ENCODE measurements around the gene STXBP5L. TPM values are rescaled to one million over a fixed set of nuclear protein-coding genes. Genes with fewer than 3 reads are reported as not detected.
"Not testable (repeated sequence)": the region's sequence is repeated elsewhere in the genome, so short reads cannot be mapped to it uniquely, and the experiment has no call there.

Gene STXBP5L
- polyA plus RNA-seq, 3 donors = not detected

GRCh38 chr3:121228971-121229370 is 321.0 kb downstream of the STXBP5L start:
- Mint-ChIP-seq H3K27ac (no peak overlapping the region), H3K4me3 (no peak overlapping the region), H3K4me1 (no peaks in the 10 kb centered on the region), H3K9me3 (peaks cover 0 to 3% (median 0%) of the 10 kb centered on the region in 7 donors), H3K27me3 (ENCODE audit: low read depth in 3 of 3) (peaks cover 0 to 3% (median 0%) of the 10 kb centered on the region in 3 donors), H3K36me3 (no peaks in the 10 kb centered on the region)
- no peak overlapping the region for H3K27ac ChIP-seq (ENCODE audit: low read depth in 1 of 2, low read length in 2 of 2)
- no peaks in the 10 kb centered on the region for H3K4me1 ChIP-seq (ENCODE audit: control insufficient read depth in 1 of 2, insufficient read depth in 2 of 2, low read length in 2 of 2)
- 0% methylated on average over 1 of the region's 1 CpG for WGBS (ENCODE audit: insufficient coverage)
- no peaks in the 10 kb centered on the region for H3K9me3 ChIP-seq (replicated peaks in 1 of 2; ENCODE audit: control insufficient read depth in 1 of 2, insufficient read depth in 1 of 2, low read length in 2 of 2)
- no peaks in the 10 kb centered on the region for H4K20me1 ChIP-seq (ENCODE audit: insufficient read depth, low read length)
- H3K36me3 ChIP-seq (replicated peaks in 1 of 2; ENCODE audit: control insufficient read depth in 1 of 2, insufficient read depth in 2 of 2, low read length in 2 of 2) = no peaks in the 10 kb centered on the region
- H3K79me2 ChIP-seq (ENCODE audit: insufficient read depth, low read length) = no peaks in the 10 kb centered on the region
- no peaks in the 10 kb centered on the region for H3K27me3 ChIP-seq (ENCODE audit: control insufficient read depth in 2 of 2, insufficient read depth in 2 of 2, low read length in 2 of 2)
- no peak overlapping the region for H3K4me3 ChIP-seq (replicated peaks in 1 of 3; ENCODE audit: low read depth in 2 of 3, low read length in 3 of 3)
- no peak for DNase-seq
- intact Hi-C loops (cut with micrococcal nuclease) = no loop called here
- no peak overlapping the region for H2AFZ ChIP-seq (ENCODE audit: insufficient read depth, low read depth, low read length, poor library complexity, severe bottlenecking)
- no peak for TF ChIP-seq CTCF (IDR thresholded peaks at IDR 0.05)
- H3K9ac ChIP-seq (ENCODE audit: insufficient read depth, low read length, poor library complexity, severe bottlenecking) = no peak overlapping the region
- H3K4me2 ChIP-seq (replicated peaks; ENCODE audit: extremely low read depth, low read length, poor library complexity, severe bottlenecking) = no peak overlapping the region

GRCh38 chr3:121230194-121230593 is 322.2 kb downstream of the STXBP5L start:
- WGBS (ENCODE audit: insufficient coverage) = no CpG with 5 or more reads among the region's 1 CpG
- H3K9me3 Mint-ChIP-seq; DNase-seq; H3K27ac Mint-ChIP-seq; H3K79me2 ChIP-seq (ENCODE audit: insufficient read depth, low read length); H2AFZ ChIP-seq (ENCODE audit: insufficient read depth, low read depth, low read length, poor library complexity, severe bottlenecking); H3K27me3 Mint-ChIP-seq (ENCODE audit: low read depth in 3 of 3); H3K9me3 ChIP-seq (replicated peaks in 1 of 2; ENCODE audit: control insufficient read depth in 1 of 2, insufficient read depth in 1 of 2, low read length in 2 of 2); H3K4me2 ChIP-seq (replicated peaks; ENCODE audit: extremely low read depth, low read length, poor library complexity, severe bottlenecking); H3K9ac ChIP-seq (ENCODE audit: insufficient read depth, low read length, poor library complexity, severe bottlenecking); H3K36me3 ChIP-seq (replicated peaks in 1 of 2; ENCODE audit: control insufficient read depth in 1 of 2, insufficient read depth in 2 of 2, low read length in 2 of 2); H3K36me3 Mint-ChIP-seq; H3K27me3 ChIP-seq (ENCODE audit: control insufficient read depth in 2 of 2, insufficient read depth in 2 of 2, low read length in 2 of 2); H4K20me1 ChIP-seq (ENCODE audit: insufficient read depth, low read length); H3K4me3 Mint-ChIP-seq; H3K4me1 ChIP-seq (ENCODE audit: control insufficient read depth in 1 of 2, insufficient read depth in 2 of 2, low read length in 2 of 2); H3K4me1 Mint-ChIP-seq; intact Hi-C loops (cut with micrococcal nuclease); H3K4me3 ChIP-seq (replicated peaks in 1 of 3; ENCODE audit: low read depth in 2 of 3, low read length in 3 of 3); H3K27ac ChIP-seq (ENCODE audit: low read depth in 1 of 2, low read length in 2 of 2): not testable (repeated sequence)

Data from CD14-positive monocyte (primary cell).